NAMALWA (cell line): ENCODE measurements around the gene BRD7.
"Not testable (repeated sequence)": the region's sequence is repeated elsewhere in the genome, so short reads cannot be mapped to it uniquely, and the experiment has no call there.

Experiments used
- DNase-seq: peaks from one replicate; pipeline ENCODE4 v3.0.0-alpha.2; 2015; ENCODE audit warnings: low spot score

Gene BRD7

GRCh38 chr16:50359626-50360025 is 9.2 kb downstream of the BRD7 start:
- DNase-seq: no peak

- DNase-seq: peak; percentile 48
These were observed 13.9 kb downstream of the BRD7 start for GRCh38 chr16:50354629-50355456.

- DNase-seq: no peak
These were observed 14.7 kb downstream of the BRD7 start for GRCh38 chr16:50354082-50354481.

GRCh38 chr16:50351952-50352351 is 16.8 kb downstream of the BRD7 start:
- DNase-seq: no peak

GRCh38 chr16:50351116-50351515 is 17.7 kb downstream of the BRD7 start:
- DNase-seq: no peak

GRCh38 chr16:50345210-50345609 is 23.6 kb downstream of the BRD7 start:
- DNase-seq: not testable (repeated sequence)

GRCh38 chr16:50343566-50343965 is 25.2 kb downstream of the BRD7 start:
- not testable (repeated sequence) for DNase-seq

GRCh38 chr16:50340578-50340977 is 28.2 kb downstream of the BRD7 start:
- no peak for DNase-seq

- no peak for DNase-seq
These were observed 30.2 kb downstream of the BRD7 start for GRCh38 chr16:50338371-50339231.

GRCh38 chr16:50336884-50337283 is 31.9 kb downstream of the BRD7 start:
- no peak for DNase-seq

GRCh38 chr16:50335196-50335958 is 33.4 kb downstream of the BRD7 start:
- DNase-seq: no peak

- DNase-seq: no peak
These were observed 34.4 kb downstream of the BRD7 start for GRCh38 chr16:50334106-50334975.

GRCh38 chr16:50332599-50332998 is 36.2 kb downstream of the BRD7 start:
- no peak for DNase-seq

- no peak for DNase-seq
These were observed 37.2 kb downstream of the BRD7 start for GRCh38 chr16:50331570-50331969.

- DNase-seq: no peak
These were observed 39.2 kb downstream of the BRD7 start for GRCh38 chr16:50329446-50330189.

- peak; percentile 83 for DNase-seq
These were observed 41.8 kb downstream of the BRD7 start for GRCh38 chr16:50326835-50327465.

- DNase-seq: no peak
These were observed 42.5 kb downstream of the BRD7 start for GRCh38 chr16:50326264-50326663.

- DNase-seq: no peak
These were observed 44.4 kb downstream of the BRD7 start for GRCh38 chr16:50324345-50324744.

- peak; percentile 44 for DNase-seq
These were observed 45.3 kb downstream of the BRD7 start for GRCh38 chr16:50323335-50324011.

- DNase-seq: no peak
These were observed 46.5 kb downstream of the BRD7 start for GRCh38 chr16:50322333-50322732.
